RWPE2 (cell line): ENCODE data around the gene COPS7A.
A peak's percentile ranks its signal among the peaks of the same experiment; 100 is the strongest.

Source experiments
- ATAC-seq: fragments of 200-7000 bp; cut with Tn5 transposase; 3 replicates; pipeline ENCODE4 v1.9.1; 2021; ENCODE audit warnings: low read depth
- DNase-seq: peaks from one replicate; pipeline ENCODE4 v3.0.0-alpha.2; 2020; ENCODE audit warnings: low spot score
- H3K27ac ChIP-seq: fragments of 450-650 bp; 2 replicates; pipeline ENCODE4 v1.5.1; 2017; ENCODE audit warnings: mild to moderate bottlenecking; ENCODE audit not compliant: poor library complexity, severe bottlenecking
- H3K27me3 ChIP-seq: fragments of 250-450 bp; sonication (Bioruptor Pico); 2 replicates; pipeline ENCODE4 v1.5.1; 2021; ENCODE audit warnings: mild to moderate bottlenecking, moderate library complexity; ENCODE audit not compliant: insufficient read depth, poor library complexity, severe bottlenecking
- H3K36me3 ChIP-seq: fragments of 250-450 bp; sonication (Bioruptor Pico); 2 replicates; pipeline ENCODE4 v1.5.1; 2020; ENCODE audit warnings: low read depth, mild to moderate bottlenecking, moderate library complexity
- H3K4me1 ChIP-seq: fragments of 250-450 bp; sonication (Bioruptor Pico); 2 replicates; pipeline ENCODE4 v1.5.1; 2021; ENCODE audit warnings: mild to moderate bottlenecking, moderate library complexity; ENCODE audit not compliant: insufficient read depth, poor library complexity, severe bottlenecking
- H3K4me3 ChIP-seq: fragments of 250-450 bp; sonication (Bioruptor Pico); 2 replicates; pipeline ENCODE4 v1.5.1; 2021; ENCODE audit warnings: mild to moderate bottlenecking, moderate library complexity; ENCODE audit not compliant: severe bottlenecking
- H3K9me3 ChIP-seq: fragments of 250-450 bp; sonication (Bioruptor Pico); 2 replicates; pipeline ENCODE4 v1.5.1; 2021; ENCODE audit warnings: mild to moderate bottlenecking, moderate library complexity; ENCODE audit not compliant: severe bottlenecking
- CTCF ChIP-seq: fragments of 450-650 bp; IDR thresholded peaks from one replicate; pipeline ENCODE4 v1.5.1; 2017; ENCODE audit warnings: mild to moderate bottlenecking, moderate library complexity; ENCODE audit not compliant: poor library complexity, severe bottlenecking

The COPS7A gene

GRCh38 chr12:6775185-6776174 lies 51.6 kb downstream of the COPS7A start:
- ATAC-seq = no peak
- Histone ChIP-seq H3K36me3 (no peaks in the 10 kb centered on the region), H3K27me3 (no peaks in the 10 kb centered on the region), H3K27ac (no peak overlapping the region), H3K9me3 (no peaks in the 10 kb centered on the region), H3K4me3 (no peak overlapping the region), H3K4me1 (peaks cover 3% of the 10 kb centered on the region)
- no peak for DNase-seq
- TF ChIP-seq CTCF = no peak

GRCh38 chr12:6777386-6777785 lies 53.5 kb downstream of the COPS7A start:
- DNase-seq (no peak), ATAC-seq (no peak)
- no peak overlapping the region for H3K27ac ChIP-seq
- peaks cover 3% of the 10 kb centered on the region for H3K4me1 ChIP-seq
- no peaks in the 10 kb centered on the region for H3K27me3 ChIP-seq
- H3K4me3 ChIP-seq = no peak overlapping the region
- no peaks in the 10 kb centered on the region for H3K9me3 ChIP-seq
- H3K36me3 ChIP-seq = no peaks in the 10 kb centered on the region
- no peak for TF ChIP-seq CTCF

- Histone ChIP-seq H3K4me3 (no peak overlapping the region), H3K27ac (no peak overlapping the region), H3K4me1 (peaks cover 3% of the 10 kb centered on the region), H3K36me3 (no peaks in the 10 kb centered on the region), H3K9me3 (no peaks in the 10 kb centered on the region), H3K27me3 (no peaks in the 10 kb centered on the region)
- DNase-seq (no peak), ATAC-seq (no peak)
- no peak for TF ChIP-seq CTCF
Measured at GRCh38 chr12:6778217-6778573, 54.3 kb downstream of the COPS7A start.

GRCh38 chr12:6778574-6779550 lies 55.0 kb downstream of the COPS7A start:
- no peaks in the 10 kb centered on the region for H3K36me3 ChIP-seq
- H3K27me3 ChIP-seq = no peaks in the 10 kb centered on the region
- TF ChIP-seq CTCF = peak; percentile 94
- H3K27ac ChIP-seq = no peak overlapping the region
- peaks cover 3% of the 10 kb centered on the region for H3K4me1 ChIP-seq
- H3K9me3 ChIP-seq = no peaks in the 10 kb centered on the region
- peak overlapping the region; percentile 20 for H3K4me3 ChIP-seq
- ATAC-seq (peak; percentile 95), DNase-seq (peak; percentile 92)
